ENCODE results near the gene LAG3.
A peak's percentile ranks its signal among the peaks of the same experiment; 100 is the strongest.
"Not testable (repeated sequence)": the region's sequence is repeated elsewhere in the genome, so short reads cannot be mapped to it uniquely, and the experiment has no call there.

The LAG3 gene

GRCh38 chr12:6772331-6772695 is at the start of gene LAG3:
TSS of gene LAG3 (plus strand) at chr12:6772520. CDS start at chr12:6772853, 333 bp downstream.
- no peak for DNase-seq (ENCODE audit: low read depth)

GRCh38 chr12:6722863-6723262 is 49.5 kb upstream of the LAG3 start:
- DNase-seq (ENCODE audit: low read depth): no peak

GRCh38 chr12:6723607-6724408 is 48.5 kb upstream of the LAG3 start, which contains the start of gene COPS7A:
TSS of gene COPS7A (plus strand) at chr12:6724046. CDS start at chr12:6724657, 611 bp downstream.
- DNase-seq (ENCODE audit: low read depth): peak; percentile 91

- DNase-seq (ENCODE audit: low read depth): peak; percentile 13
Measured at GRCh38 chr12:6724409-6724797, 47.9 kb upstream of the LAG3 start.

GRCh38 chr12:6725350-6725749 is 47.0 kb upstream of the LAG3 start:
- DNase-seq (ENCODE audit: low read depth): no peak

- DNase-seq (ENCODE audit: low read depth): no peak
Measured at GRCh38 chr12:6729186-6729585, 43.1 kb upstream of the LAG3 start.

- DNase-seq (ENCODE audit: low read depth): no peak
Measured at GRCh38 chr12:6730169-6730568, 42.2 kb upstream of the LAG3 start.

- no peak for DNase-seq (ENCODE audit: low read depth)
Measured at GRCh38 chr12:6734506-6735387, 37.6 kb upstream of the LAG3 start.

GRCh38 chr12:6735448-6736191 is 36.7 kb upstream of the LAG3 start:
- no peak for DNase-seq (ENCODE audit: low read depth)

- no peak for DNase-seq (ENCODE audit: low read depth)
Measured at GRCh38 chr12:6736754-6737153, 35.6 kb upstream of the LAG3 start.

- DNase-seq (ENCODE audit: low read depth): not testable (repeated sequence)
Measured at GRCh38 chr12:6742080-6742479, 30.2 kb upstream of the LAG3 start.

- DNase-seq (ENCODE audit: low read depth): no peak
Measured at GRCh38 chr12:6742834-6743233, 29.5 kb upstream of the LAG3 start.

- not testable (repeated sequence) for DNase-seq (ENCODE audit: low read depth)
Measured at GRCh38 chr12:6743300-6743699, 29.0 kb upstream of the LAG3 start.

- DNase-seq (ENCODE audit: low read depth): no peak
Measured at GRCh38 chr12:6745741-6746525, 26.4 kb upstream of the LAG3 start.

GRCh38 chr12:6747216-6747615 is 25.1 kb upstream of the LAG3 start:
- no peak for DNase-seq (ENCODE audit: low read depth)

GRCh38 chr12:6748761-6749160 is 23.6 kb upstream of the LAG3 start:
- no peak for DNase-seq (ENCODE audit: low read depth)

GRCh38 chr12:6750506-6750905 is 21.8 kb upstream of the LAG3 start:
- DNase-seq (ENCODE audit: low read depth): no peak

- DNase-seq (ENCODE audit: low read depth): no peak
Measured at GRCh38 chr12:6751767-6752166, 20.6 kb upstream of the LAG3 start.

GRCh38 chr12:6752167-6752920 is 20.0 kb upstream of the LAG3 start:
- DNase-seq (ENCODE audit: low read depth): no peak

GRCh38 chr12:6752921-6753771 is 19.2 kb upstream of the LAG3 start, which contains the start of gene MLF2:
TSS of gene MLF2 (minus strand) at chr12:6753141. CDS start at chr12:6752334, 807 bp downstream.
- peak; percentile 93 for DNase-seq (ENCODE audit: low read depth)
